Neural cell (in vitro differentiated cells): ENCODE measurements around the gene FAF1. TPM values are rescaled to one million over a fixed set of nuclear protein-coding genes. Genes with fewer than 3 reads are reported as not detected.

Experiments used
- H2AFZ ChIP-seq: fragments of 200-600, 300-800 bp; sonication (generic), shearing (Covaris generic); 2 replicates; pipeline ENCODE4 v1.6.0; 2014; ENCODE audit warnings: low read depth, mild to moderate bottlenecking, antibody characterized with exemption, low read length, moderate library complexity
- H3F3A ChIP-seq: fragments of 200-600 bp; shearing (Covaris generic); 2 replicates; pipeline ENCODE4 v1.6.1; 2016; ENCODE audit warnings: mild to moderate bottlenecking, moderate library complexity, mixed read lengths, antibody characterized with exemption, low read length; ENCODE audit not compliant: insufficient read depth, poor library complexity, severe bottlenecking
- H3K27ac ChIP-seq: fragments of 200-600, 300-800 bp; sonication (generic), shearing (Covaris generic); 2 replicates; pipeline ENCODE4 v1.5.1; 2014; ENCODE audit warnings: mild to moderate bottlenecking, low read length, moderate library complexity
- H3K27me3 ChIP-seq: fragments of 300-800, 200-600 bp; sonication (generic), shearing (Covaris generic); 2 replicates; pipeline ENCODE4 v1.6.0; 2014; ENCODE audit warnings: mild to moderate bottlenecking, low read depth, low read length, moderate library complexity; ENCODE audit not compliant: insufficient read depth
- H3K36me3 ChIP-seq: fragments of 300-800, 200-600 bp; sonication (generic), shearing (Covaris generic); 2 replicates; pipeline ENCODE4 v1.5.1; 2014; ENCODE audit warnings: mild to moderate bottlenecking, antibody characterized with exemption, low read length, moderate library complexity; ENCODE audit not compliant: insufficient read depth
- H3K4me2 ChIP-seq: fragments of 300-800, 200-600 bp; sonication (generic), shearing (Covaris generic); 2 replicates; pipeline ENCODE4 v1.6.0; 2014; ENCODE audit warnings: mild to moderate bottlenecking, low read length
- H3K4me3 ChIP-seq: fragments of 300-800, 200-600 bp; sonication (generic), shearing (Covaris generic); 2 replicates; pipeline ENCODE4 v1.5.1; 2014; ENCODE audit warnings: mild to moderate bottlenecking, low read length, moderate library complexity
- H3K79me2 ChIP-seq: fragments of 200-600 bp; shearing (Covaris generic); replicated peaks from 2 replicates; pipeline ENCODE4 v1.6.0; 2014; ENCODE audit warnings: mild to moderate bottlenecking, low read length, moderate library complexity; ENCODE audit not compliant: insufficient read depth
- H3K9ac ChIP-seq: fragments of 300-800, 200-600 bp; sonication (generic), shearing (Covaris generic); 2 replicates; pipeline ENCODE4 v1.6.1; 2016; ENCODE audit warnings: mild to moderate bottlenecking, low read length, mixed read lengths
- H3K9me2 ChIP-seq: fragments of 200-600 bp; shearing (Covaris generic); 2 replicates; pipeline ENCODE4 v1.6.1; 2016; ENCODE audit warnings: mild to moderate bottlenecking, low read length, mixed read lengths; ENCODE audit not compliant: insufficient read depth
- H3K9me3 ChIP-seq: fragments of 200-600, 300-800 bp; sonication (generic), shearing (Covaris generic); 2 replicates; pipeline ENCODE4 v1.6.1; 2016; ENCODE audit warnings: mild to moderate bottlenecking, mixed run types, low read length, moderate library complexity, mixed read lengths
- H4K20me1 ChIP-seq: fragments of 200-600 bp; shearing (Covaris generic); 2 replicates; pipeline ENCODE4 v1.6.1; 2016; ENCODE audit warnings: mild to moderate bottlenecking, mixed run types; ENCODE audit not compliant: insufficient read depth
- CTCF ChIP-seq: fragments of 450-650 bp; IDR thresholded peaks from 2 replicates; pipeline ENCODE4 v1.5.1; 2014; ENCODE audit warnings: antibody characterized with exemption, mild to moderate bottlenecking, moderate library complexity; ENCODE audit not compliant: poor library complexity, severe bottlenecking
- EP300 ChIP-seq: fragments of 450-650 bp; conservative IDR thresholded peaks from 2 replicates; pipeline ENCODE4 v1.6.1; 2014; ENCODE audit warnings: antibody characterized with exemption, mild to moderate bottlenecking, moderate library complexity; ENCODE audit not compliant: poor library complexity, severe bottlenecking
- EZH2 ChIP-seq: fragments of 200-600, 300-800 bp; shearing (Covaris generic), sonication (generic); IDR thresholded peaks from 2 replicates; pipeline ENCODE4 v1.6.1; 2014; ENCODE audit warnings: antibody characterized with exemption, low read length, borderline replicate concordance, mild to moderate bottlenecking; ENCODE audit not compliant: insufficient read depth, poor library complexity, severe bottlenecking
- MXI1 ChIP-seq: fragments of 450-650 bp; conservative IDR thresholded peaks from 2 replicates; pipeline ENCODE4 v1.6.1; 2014; ENCODE audit warnings: antibody characterized with exemption, mild to moderate bottlenecking; ENCODE audit not compliant: poor library complexity, severe bottlenecking
- POLR2AphosphoS5 ChIP-seq: IDR thresholded peaks from 2 replicates; pipeline ENCODE4 v1.6.1; 2012
- RAD21 ChIP-seq: fragments of 450-650 bp; conservative IDR thresholded peaks from 2 replicates; pipeline ENCODE4 v1.6.1; 2014; ENCODE audit warnings: antibody characterized with exemption, mild to moderate bottlenecking, moderate library complexity
- REST ChIP-seq: IDR thresholded peaks from 2 replicates; pipeline ENCODE4 v1.6.1; 2012; ENCODE audit warnings: borderline replicate concordance
- SMC3 ChIP-seq: fragments of 450-650 bp; conservative IDR thresholded peaks from 2 replicates; pipeline ENCODE4 v1.6.1; 2014; ENCODE audit warnings: antibody characterized with exemption, mild to moderate bottlenecking, moderate library complexity; ENCODE audit not compliant: poor library complexity
- TAF1 ChIP-seq: IDR thresholded peaks from 2 replicates; pipeline ENCODE4 v1.6.1; 2012; ENCODE audit warnings: low read depth
- polyA plus RNA-seq: library from polyadenylated mRNA; depleted of rRNA; stranded (reverse); fragments of >200 nt; gene quantifications from 2 replicates; pipeline ENCODE4 v1.2.3, GENCODE V29; 2014

The FAF1 gene
- polyA plus RNA-seq, 1 donor from 2014 or later: 52.1 TPM

- no peaks in the 10 kb centered on the region for H3K9me2 ChIP-seq
- H4K20me1 ChIP-seq: no peaks in the 10 kb centered on the region
- H3K27me3 ChIP-seq: no peaks in the 10 kb centered on the region
- no peak overlapping the region for H3K9ac ChIP-seq
- no peak overlapping the region for H2AFZ ChIP-seq
- no peaks in the 10 kb centered on the region for H3F3A ChIP-seq
- TF ChIP-seq REST (no peak), EP300 (no peak), CTCF (no peak), TAF1 (no peak), POLR2AphosphoS5 (no peak), SMC3 (no peak), EZH2 (no peak), MXI1 (no peak), RAD21 (no peak)
- no peaks in the 10 kb centered on the region for H3K36me3 ChIP-seq
- no peak overlapping the region for H3K27ac ChIP-seq
- H3K9me3 ChIP-seq: no peaks in the 10 kb centered on the region
- H3K4me2 ChIP-seq: no peak overlapping the region
- H3K79me2 ChIP-seq: no peaks in the 10 kb centered on the region
- H3K4me3 ChIP-seq: no peak overlapping the region
These were observed 438.4 kb downstream of the FAF1 start for GRCh38 chr1:50521703-50522102.

- Histone ChIP-seq H3K27ac (no peak overlapping the region), H3K9me3 (no peaks in the 10 kb centered on the region), H3K9ac (no peak overlapping the region), H4K20me1 (no peaks in the 10 kb centered on the region), H3F3A (no peaks in the 10 kb centered on the region), H3K79me2 (no peaks in the 10 kb centered on the region), H2AFZ (no peak overlapping the region), H3K36me3 (no peaks in the 10 kb centered on the region), H3K4me2 (no peak overlapping the region), H3K4me3 (no peak overlapping the region), H3K9me2 (no peaks in the 10 kb centered on the region), H3K27me3 (no peaks in the 10 kb centered on the region)
- TF ChIP-seq MXI1: no peak
- no peak for TF ChIP-seq POLR2AphosphoS5
- no peak for TF ChIP-seq SMC3
- TF ChIP-seq CTCF: no peak
- no peak for TF ChIP-seq EZH2
- TF ChIP-seq RAD21: no peak
- no peak for TF ChIP-seq TAF1
- TF ChIP-seq EP300: no peak
- TF ChIP-seq REST: no peak
These were observed 442.6 kb downstream of the FAF1 start for GRCh38 chr1:50517488-50517887.
